HG03342 (cell line): Measurements from ENCODE around the gene FUT9.

Experiments
- ATAC-seq: cut with Tn5 transposase; IDR thresholded peaks from one replicate; pipeline ENCODE4 v1.9.1; 2021; ENCODE audit warnings: mild to moderate bottlenecking, moderate library complexity; ENCODE audit not compliant: unreplicated experiment

The FUT9 gene

DNA sequence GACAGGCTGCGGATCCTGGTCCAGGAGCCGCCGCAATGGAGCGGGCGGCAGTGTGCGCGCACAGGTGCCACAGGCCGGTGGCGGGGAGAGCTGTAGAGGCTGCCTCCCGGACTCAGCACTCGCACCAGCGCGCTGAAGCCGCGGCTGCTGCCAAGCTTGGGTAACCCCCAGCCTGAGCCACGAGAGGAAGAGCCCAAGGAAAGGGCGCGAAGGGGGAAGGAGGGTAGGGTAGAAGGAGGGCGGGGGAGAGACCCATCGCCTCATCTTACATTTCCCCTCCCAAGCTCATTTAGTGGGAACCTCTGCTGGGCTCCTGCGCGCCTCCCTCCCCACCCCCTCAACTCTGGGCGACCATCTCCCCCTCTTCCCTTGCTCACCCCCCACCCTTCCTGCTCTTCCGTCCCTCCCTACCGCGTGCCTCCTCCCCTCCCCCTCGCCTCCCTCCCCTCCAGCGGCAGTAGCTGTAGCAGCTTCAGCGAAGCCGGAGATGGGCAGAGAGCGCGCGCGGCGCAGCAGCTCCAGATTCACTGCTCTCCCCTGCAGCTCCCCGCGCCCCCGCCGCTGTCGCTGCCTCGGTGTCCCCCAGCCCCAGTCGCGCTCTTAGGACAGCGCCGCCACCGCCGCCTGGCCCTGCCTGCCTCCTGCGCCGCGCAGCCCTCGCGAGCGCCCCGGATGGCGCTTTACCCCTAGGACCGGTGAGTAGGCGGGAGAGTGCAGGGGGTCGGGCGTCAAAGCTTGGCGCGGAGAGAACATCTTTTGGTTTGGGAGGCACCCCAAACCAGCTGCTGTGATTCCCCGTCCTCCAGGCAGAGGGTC is at the start of gene FUT9:
TSS of gene FUT9 (plus strand) at position 457 of the 816 bp plus-strand sequence. CDS start 187,182 bp downstream, outside the sequence.
- ATAC-seq: no peak

DNA sequence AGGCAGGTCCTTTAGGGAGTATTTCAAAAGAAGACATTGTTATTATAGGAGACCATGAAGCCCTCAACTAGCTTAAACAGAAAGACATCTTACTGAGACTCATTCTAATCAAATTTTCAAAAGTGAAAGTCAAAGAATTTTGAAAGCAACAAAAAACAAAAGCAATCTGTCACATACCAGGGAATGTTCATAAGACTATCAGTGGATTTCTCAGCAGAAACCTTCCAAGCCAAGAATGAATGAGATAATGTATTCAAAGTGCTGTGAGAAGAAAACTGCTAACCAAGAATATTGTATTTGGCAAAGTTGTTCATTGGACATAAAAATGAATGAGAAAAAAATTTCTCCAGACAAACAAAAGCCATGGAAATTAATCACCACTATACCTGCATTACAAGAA is 48.2 kb upstream of the FUT9 start:
- ATAC-seq: no peak

DNA sequence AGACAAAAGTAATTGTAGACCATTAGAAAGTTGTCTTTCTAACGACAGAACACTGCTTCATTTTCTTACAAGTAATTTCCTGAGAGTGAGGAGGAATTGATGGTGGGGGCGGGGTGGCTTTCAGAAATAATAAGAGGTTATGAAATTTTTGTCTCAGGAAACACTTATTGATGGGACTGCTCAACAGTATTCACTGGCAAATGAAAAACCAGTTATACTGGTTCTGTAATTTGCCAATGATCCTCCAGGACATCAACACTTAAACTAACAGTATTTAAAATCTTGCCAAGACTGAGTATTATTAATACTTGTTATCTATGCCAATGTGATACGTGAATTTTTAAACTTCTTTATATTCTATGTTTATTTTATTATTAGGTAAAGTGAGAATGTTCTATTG is 41.8 kb upstream of the FUT9 start:
- no peak for ATAC-seq

DNA sequence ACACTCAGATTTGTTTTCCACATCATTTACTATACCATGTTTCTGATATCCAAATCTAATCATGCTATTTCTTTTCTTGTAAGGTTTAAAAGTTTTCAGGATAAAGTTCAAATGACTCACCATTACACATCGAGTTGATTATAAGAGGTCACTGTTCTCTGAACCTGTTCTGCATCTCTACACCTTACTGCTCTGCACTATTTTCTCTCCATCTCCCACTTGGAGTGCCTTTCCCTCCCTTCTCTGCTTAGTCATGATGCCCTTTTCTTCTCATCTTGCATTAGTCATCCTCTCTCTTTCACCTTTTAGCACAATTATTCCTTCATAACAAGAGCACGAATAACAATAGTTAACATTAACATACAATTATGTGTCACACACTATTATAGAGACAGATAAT is 37.5 kb upstream of the FUT9 start:
- no peak for ATAC-seq

DNA sequence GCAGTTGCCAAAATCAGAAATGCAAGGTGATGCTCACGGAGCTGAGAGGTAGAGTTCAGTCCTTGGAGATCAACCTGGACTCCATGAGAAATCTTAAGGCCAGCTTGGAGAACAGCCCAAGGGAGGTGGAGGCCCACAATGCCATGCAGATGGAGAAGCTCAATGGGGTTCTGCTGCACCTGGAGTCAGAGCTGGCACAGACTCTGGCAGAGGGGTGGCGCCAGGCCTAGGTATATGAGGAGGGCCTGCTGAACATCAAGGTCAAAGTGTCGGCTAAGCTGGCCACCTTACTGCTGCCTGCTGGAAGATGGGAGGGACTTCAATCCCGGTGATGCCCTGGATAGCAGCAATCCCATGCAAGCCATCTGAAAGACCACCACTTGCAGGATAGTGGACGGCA is 23.9 kb upstream of the FUT9 start:
- no peak for ATAC-seq

DNA sequence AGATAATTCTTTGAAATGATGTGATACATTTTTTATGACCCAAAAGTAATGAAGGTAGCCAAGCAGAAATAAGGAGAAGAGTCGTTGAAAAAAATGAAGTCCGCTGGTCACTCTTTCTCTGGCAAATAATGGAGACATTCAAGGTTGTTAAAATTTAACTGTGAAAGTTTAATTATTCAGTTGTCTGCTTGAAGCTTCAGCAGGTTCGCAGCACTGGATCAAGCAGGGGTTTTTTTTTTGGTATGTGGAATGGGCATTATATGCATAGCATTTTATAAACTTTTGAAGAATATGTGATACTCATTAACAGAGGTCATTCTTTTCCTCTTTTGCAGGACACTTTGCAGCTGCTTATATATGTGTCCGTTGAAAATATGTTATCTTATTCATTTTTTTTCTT is 21.6 kb upstream of the FUT9 start:
- ATAC-seq: no peak

DNA sequence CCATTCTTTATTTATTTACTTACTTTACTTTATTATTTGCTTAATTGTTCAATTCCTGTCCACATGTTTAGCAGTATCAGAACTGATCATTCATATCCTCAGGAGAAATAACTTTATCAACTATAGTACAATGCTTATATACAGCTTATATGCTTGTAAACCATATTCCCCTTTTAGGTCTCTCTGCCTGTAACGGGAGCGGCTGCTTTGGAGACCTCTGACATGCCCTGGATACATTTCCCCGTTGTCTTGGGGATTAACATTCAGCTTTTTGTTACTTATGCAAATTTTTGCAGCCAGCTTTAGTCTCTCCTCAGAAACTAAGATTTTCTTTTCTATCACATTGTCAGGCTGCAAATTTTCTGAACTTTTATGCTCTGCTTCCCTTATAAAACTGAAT is 17.6 kb upstream of the FUT9 start:
- ATAC-seq: no peak

DNA sequence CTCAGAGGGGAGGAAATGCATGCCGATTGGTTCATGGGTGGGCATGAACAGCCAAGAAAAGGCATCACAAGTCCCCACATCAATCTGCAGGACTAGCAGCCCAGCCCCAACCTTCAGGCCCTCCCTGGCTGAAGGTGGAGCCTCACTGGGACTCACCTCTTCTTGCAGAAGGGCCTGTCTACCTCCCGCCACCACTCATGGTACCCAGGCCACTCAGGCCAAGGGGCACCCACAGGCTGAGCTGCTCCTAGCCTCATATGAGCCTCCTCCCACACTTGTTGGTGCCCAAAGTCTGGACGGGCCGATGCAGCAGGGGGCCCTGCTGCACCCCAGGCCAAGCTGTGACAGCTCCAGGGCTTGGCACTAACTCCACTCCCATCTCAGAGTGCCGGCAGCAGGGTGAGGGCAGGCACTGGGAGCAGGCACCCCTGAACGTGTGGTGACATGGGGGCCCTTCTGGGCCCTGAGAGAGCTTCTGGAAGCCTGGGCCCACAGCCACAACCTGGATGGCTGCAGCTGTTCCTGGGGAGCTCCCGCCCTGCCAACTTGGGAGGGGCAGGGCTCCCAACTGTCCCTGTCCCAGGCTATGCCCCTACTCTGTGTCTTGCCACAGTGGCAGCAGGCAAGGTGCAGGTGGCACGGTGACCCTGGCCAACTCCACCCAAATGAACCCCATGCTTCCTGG is 13.7 kb upstream of the FUT9 start:
- no peak for ATAC-seq

DNA sequence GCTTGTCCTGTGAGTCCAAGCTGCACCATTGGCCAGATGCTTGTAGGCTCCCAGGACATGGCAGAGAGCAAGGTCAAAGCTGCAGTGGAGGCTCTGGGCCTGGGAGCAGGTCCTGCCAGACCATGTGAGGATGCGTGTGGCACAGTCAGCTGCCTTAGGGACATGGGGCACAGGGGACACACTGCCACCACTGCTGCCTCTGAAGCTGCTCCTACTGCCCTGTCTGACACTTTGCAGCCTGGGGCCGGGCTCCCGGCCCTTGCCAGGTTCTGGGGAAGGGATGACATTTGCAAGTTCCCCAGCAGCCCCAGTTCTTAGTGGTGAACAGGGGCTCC is 13.2 kb upstream of the FUT9 start:
- no peak for ATAC-seq

DNA sequence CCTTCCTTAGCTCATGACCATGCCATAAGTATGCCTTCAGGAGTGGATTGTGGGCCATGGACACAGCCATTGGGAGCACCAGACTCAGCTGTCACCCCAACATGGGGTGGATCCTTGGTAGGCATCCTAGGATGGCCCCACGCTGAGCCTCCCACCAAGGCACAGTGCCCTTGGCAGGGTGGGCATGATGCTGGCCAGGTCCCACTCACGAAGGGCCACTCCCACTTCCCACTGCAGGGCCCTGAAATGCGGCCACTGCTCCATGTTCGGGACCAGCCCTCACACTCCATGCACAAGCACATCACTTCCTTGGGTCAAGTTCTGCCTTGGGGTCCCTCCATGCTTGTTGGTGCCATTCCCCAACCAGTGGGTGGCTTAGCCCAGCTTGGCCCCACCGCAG is 12.9 kb upstream of the FUT9 start:
- no peak for ATAC-seq

DNA sequence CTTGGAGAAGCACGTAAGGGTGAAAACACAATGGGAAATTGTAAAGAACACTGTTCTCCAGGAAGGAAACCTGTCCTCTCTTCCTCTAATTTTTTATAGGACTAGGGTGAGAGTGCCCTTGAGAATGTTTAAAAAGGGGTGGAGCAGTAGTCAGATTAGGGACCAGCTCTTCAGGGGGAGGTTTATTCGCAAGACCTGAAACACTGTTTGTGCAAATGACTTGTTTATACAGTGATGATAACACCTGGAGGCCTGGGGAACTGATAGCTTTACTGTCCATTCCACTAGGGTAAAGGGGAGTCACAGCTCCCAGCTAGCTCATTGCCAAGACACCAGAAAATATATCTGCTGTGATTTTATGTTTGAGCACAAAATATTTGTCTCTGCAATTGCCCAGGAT is 8.1 kb upstream of the FUT9 start:
- ATAC-seq: no peak

DNA sequence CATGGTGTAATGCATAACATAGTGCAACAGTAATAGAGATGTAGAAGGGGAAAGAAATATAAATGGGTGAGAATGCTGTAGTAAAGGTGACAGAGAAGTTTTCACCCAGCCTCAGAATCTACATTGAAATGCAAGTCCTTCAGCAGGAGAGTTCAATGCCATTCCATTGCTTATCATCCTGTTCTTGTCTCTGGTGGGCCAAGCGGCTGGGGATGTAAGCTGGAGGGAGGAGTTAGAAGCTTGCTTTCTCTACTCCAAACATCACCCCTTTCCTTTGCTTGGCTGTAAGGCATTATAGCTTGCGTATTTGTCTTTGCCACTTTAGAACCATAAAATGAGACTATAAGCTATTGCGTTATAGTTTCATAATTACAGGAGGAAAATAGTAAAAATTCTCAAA is 2.2 kb upstream of the FUT9 start:
- no peak for ATAC-seq

DNA sequence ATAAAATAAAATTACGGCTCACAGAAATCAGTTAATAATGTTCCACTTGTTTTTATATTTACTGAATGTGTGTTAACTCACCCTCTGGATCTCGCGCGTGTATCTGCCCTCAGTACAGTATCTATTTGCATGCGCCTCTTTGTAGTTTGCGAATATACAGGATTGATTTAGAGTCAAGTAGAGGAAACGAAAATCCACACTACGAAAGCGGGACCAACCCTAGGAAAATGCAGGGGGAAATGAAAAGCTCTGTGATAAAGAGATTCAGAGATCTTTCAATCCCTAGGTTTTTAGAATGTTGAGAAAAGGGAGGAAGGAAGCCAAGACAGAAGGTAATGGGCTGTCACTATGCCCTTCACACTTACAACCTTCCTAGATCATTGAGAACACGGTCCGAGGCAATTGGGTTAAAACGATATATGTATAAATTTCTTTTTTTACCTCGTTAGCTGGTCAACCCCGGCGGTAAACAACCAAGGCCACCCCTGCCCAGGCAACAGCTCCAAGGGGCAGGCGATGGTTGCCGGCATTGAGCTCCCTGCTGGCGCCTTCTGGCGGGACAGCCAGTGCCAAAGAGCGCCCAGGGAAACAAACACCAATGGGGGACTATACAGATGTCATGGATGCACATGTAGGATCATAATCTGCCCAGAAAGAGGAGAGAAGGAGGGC is 792 bp upstream of the FUT9 start:
- no peak for ATAC-seq

DNA sequence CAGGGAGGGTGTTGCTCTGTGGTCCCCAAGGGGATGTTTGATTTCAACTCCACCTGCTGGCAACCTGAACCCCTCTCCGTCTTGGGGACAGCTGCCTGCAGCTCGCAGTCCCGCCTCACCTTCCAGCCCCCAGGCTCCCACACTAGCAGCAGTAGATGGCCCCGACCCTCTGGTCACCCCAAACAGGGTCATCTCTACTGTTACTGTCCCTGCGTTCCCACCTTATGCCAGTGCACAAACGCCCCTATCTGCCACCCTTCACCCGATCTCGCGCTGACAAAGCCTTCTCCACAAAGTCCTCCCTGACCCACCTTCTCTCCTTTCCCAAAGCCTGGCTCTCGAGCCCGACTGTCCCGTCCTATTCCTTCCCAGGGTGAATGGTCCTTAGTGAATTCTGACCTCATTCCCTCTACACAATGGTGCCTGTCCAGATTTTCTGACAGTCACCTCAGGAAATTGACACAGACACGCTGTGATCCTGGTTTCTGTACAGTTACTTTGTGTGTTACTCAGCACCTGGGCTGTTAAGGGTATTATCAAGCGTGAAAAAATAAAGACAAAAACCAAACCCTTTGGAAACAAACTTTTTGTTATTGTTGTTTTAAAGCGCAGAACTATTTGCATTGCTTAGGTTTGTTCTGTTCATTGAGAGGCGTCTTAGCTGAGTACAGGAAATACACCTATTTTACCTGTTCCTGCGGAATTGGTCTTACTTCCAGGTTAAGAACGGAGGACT is 728 bp downstream of the FUT9 start:
- ATAC-seq: no peak

DNA sequence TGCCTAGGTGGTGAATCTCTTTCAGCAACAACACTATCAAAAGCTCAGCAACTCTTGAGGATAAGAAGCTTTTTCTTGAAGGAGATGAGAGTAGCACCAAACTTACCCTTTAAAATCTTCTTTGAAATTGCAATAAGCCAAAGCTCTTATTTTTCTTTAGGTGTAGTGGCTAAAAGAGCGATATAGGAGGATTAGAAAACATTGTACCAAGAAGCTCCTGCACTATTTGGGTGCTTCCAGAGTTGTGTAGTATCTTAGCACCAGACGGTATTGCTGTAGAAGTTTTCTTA is 1.2 kb downstream of the FUT9 start:
- ATAC-seq: no peak

DNA sequence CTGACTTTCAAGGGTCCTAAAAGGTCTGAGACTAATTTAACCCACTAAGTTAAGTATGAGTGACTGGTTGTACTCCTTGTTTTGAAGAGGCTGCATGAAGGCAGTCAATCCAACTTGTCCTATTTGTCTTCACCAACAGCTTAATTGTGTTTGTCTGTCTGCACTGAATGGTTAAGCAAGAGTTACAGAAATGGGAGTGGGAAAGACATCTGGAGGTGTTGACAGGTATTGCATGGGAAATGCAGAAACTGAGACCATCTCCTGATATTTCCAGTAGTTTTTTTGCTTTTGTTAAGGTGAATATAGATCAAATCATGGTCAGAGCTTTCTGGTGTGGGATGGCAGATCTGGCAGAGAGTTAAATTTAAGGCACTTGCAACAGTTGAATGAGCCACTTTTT is 6.5 kb downstream of the FUT9 start:
- no peak for ATAC-seq

DNA sequence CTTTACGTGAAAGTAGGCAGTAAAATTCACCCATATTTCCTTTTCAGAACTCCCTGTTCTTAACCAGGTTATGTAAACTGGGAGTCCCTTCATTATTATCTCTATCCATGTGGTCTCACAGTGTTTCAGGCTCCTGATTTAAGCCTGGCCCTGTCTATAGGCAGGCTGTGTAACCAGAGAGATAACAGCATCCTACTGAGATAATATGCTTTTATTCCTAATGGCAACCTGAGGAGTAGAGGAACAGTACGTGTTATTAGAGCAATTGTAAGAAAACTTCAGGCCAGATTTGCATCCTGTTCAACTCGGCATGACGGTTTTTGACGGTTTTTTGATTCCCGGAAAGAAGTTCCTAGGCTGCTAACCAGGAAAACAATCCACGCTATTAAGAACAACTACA is 16.9 kb downstream of the FUT9 start:
- no peak for ATAC-seq

DNA sequence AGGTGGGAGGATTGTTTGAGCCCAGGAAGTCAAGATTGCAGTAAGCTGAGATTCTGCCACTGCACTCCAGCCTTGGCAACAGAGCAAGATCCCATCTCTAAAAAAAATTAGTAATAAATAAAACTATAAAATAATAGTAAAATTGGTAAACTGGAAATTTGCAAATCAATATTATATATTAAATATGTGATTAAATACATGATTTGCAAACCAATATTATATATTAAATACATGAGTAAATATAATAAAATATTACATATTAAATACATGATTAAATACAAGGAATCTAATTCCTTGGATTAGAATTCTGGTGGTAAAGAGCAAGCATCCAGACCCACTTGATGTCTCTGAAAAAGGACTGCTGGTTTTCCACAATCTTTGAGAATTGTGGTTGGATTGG is 35.8 kb downstream of the FUT9 start:
- no peak for ATAC-seq

DNA sequence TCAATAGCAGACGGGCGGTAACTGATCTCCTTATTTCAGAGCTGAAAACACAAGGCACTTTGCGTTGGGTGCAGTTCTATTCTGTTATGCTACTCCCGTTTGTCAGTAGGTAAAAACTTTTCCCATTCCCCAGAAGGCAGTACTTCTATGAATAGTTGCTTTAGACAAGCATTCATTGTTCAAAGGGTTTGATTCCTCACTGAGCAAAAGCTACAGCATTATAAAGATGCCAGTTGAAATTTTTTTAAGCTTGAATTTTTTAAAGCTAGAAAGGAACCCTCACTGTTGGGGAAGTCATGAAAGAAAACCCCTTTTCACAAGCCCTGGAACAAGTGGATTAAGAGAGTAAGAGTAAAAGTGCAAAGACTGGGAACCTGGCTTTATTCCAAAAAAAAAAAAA is 42.3 kb downstream of the FUT9 start:
- ATAC-seq: no peak

DNA sequence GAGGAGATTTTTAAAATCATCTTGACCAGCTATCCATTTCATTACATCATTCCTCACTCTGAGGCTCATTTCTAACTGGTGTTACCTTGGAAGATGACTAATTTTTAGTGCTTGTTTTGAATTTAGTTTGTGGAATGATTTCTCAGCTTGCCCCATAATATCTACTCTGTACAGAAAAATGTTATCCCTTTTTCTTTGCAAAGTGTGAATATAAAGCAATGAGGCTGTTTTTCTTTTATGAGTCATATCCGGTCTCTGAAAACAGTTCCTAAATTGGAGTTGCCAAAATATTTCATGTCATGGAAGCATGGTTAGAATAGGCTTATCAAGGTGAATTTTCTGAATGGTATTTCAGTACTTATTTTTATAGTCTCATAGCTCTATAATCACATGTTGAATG is 43.8 kb downstream of the FUT9 start:
- ATAC-seq: no peak

DNA sequence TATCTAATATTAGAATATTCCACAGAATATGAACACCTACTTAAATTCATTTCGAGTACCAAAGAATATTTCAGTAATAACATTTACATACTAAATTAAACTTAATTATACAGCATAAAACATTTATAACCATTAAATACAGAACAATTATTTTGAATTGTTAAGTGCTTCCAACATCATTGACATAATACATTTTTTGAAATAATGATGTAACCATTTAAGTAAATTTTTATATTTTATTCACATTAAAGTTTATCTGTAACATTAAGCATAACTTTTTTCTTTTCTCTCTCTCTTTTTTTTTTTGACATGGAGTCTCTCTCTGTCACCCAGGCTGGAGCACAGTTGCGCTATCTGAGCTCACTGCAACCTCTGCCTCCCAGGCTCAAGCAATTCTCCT is 44.5 kb downstream of the FUT9 start:
- no peak for ATAC-seq

DNA sequence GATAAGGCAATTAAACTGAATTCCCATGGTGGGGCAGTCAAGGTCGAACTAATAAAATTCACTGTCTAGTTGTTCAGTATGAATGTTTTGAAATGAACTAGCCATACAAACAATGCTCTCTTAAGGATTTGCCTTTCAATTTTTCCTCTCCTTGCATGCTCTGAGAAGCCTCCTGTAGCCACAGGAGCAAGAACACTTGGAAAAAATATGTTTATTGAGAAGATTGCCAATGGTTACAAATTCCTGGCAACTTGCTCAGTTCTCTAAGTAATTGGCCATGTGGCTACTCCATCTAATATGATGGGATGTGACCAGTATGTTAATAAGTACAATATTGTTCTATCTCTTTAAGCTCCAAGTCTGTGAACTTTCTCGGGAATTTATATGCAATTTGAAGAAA is 49.4 kb downstream of the FUT9 start:
- ATAC-seq: no peak
